T-helper 1 cell (primary cell): ENCODE measurements around the gene CCDC197.

Experiments used
- DNase-seq, 5 donors: peaks; one replicate each; pipeline ENCODE4 v3.0.0-alpha.2; 2012 to 2020
- total RNA-seq, 4 donors: gene quantifications; one replicate each; lab custom pipeline; 2026; lab: John Stamatoyannopoulos, UW

Gene CCDC197
- total RNA-seq, result 0 reads per million in 4 donors

- no peak for DNase-seq
Observed at GRCh38 chr14:93997082-93997481, at the start of gene CCDC197. CCDC197 (plus strand) TSS chr14:93997301; CDS start chr14:93998132, 831 bp downstream.

- no peak for DNase-seq
Observed at GRCh38 chr14:93949511-93950075, 47.5 kb upstream of the CCDC197 start.

GRCh38 chr14:93950948-93951634, 46.0 kb upstream of the CCDC197 start:
- DNase-seq, result no peak

GRCh38 chr14:93951635-93952540, 45.2 kb upstream of the CCDC197 start:
- no peak for DNase-seq

- no peak for DNase-seq
Observed at GRCh38 chr14:93952829-93953228, 44.3 kb upstream of the CCDC197 start.

GRCh38 chr14:93953263-93953662, 43.8 kb upstream of the CCDC197 start:
- DNase-seq, result no peak

GRCh38 chr14:93953739-93954515, 43.2 kb upstream of the CCDC197 start:
- DNase-seq, result no peak

- no peak for DNase-seq
Observed at GRCh38 chr14:93954516-93954830, 42.6 kb upstream of the CCDC197 start.

GRCh38 chr14:93954900-93955849, 41.9 kb upstream of the CCDC197 start:
- DNase-seq, result peak in 4 of 5 donors; percentile 30 to 86 (median 33)

- no peak for DNase-seq
Observed at GRCh38 chr14:93955850-93956481, 41.1 kb upstream of the CCDC197 start.

- peak in 1 of 5 donors; percentile 51 for DNase-seq
Observed at GRCh38 chr14:93956514-93957332, 40.4 kb upstream of the CCDC197 start.

GRCh38 chr14:93957333-93957710, 39.8 kb upstream of the CCDC197 start:
- no peak for DNase-seq

GRCh38 chr14:93957751-93958566, 39.1 kb upstream of the CCDC197 start:
- no peak for DNase-seq

GRCh38 chr14:93958567-93959238, 38.4 kb upstream of the CCDC197 start:
- DNase-seq, result no peak

GRCh38 chr14:93959239-93960107, 37.6 kb upstream of the CCDC197 start:
- peak; percentile 82 to 98 (median 87) for DNase-seq

GRCh38 chr14:93960108-93960475, 37.0 kb upstream of the CCDC197 start:
- DNase-seq, result peak in 1 of 5 donors; percentile 65

- no peak for DNase-seq
Observed at GRCh38 chr14:93960774-93961438, 36.2 kb upstream of the CCDC197 start.
